ENCODE measurements around the gene BOC. TPM values are rescaled to one million over a fixed set of nuclear protein-coding genes. Genes with fewer than 3 reads are reported as not detected.

Gene BOC
- total RNA-seq, 3 donors from 2014 or later = 48.8 to 56.6 (median 55.1) TPM

DNA sequence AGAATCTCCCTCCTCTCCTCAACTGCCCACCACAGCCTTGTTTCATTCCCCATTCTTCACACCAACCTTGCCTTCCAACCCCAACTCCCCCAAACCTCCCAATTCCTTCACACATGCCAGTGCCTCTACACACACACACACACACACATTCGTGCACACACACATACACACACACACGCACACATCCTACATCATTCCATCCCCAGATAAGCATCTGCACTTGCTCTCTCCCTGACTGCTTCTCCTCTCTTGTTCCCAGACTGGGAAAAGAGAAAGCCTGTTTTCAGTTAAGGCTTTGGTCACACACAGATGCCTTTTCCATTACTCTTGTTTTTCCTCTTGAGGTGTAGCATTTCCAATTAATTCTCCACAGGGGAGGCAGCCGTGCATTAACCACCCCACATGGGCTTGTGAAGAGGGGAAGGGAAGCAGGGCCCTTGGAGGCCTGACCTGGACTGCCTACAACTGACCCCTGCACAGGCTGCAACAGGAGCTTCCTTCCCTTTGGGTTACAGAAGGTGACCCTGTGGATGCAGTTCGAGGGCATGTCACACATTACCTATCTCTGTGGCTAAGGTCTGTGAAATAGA is 32.0 kb upstream of the BOC start:
- intact Hi-C loops (cut with DNase I; ENCODE audit: low total_unique reads) = no loop called here
- no peak for DNase-seq (ENCODE audit: low spot score in 2 of 2)
- Histone ChIP-seq H3K9me3 (no peaks in the 10 kb centered on the region), H3K36me3 (no peaks in the 10 kb centered on the region), H3K4me3 (no peak overlapping the region), H3K27me3 (no peaks in the 10 kb centered on the region), H3K27ac (no peak overlapping the region), H3K4me1 (no peaks in the 10 kb centered on the region)
- no peak for TF ChIP-seq POLR2A (IDR thresholded peaks at IDR 0.05)
- TF ChIP-seq, protein P1, sequence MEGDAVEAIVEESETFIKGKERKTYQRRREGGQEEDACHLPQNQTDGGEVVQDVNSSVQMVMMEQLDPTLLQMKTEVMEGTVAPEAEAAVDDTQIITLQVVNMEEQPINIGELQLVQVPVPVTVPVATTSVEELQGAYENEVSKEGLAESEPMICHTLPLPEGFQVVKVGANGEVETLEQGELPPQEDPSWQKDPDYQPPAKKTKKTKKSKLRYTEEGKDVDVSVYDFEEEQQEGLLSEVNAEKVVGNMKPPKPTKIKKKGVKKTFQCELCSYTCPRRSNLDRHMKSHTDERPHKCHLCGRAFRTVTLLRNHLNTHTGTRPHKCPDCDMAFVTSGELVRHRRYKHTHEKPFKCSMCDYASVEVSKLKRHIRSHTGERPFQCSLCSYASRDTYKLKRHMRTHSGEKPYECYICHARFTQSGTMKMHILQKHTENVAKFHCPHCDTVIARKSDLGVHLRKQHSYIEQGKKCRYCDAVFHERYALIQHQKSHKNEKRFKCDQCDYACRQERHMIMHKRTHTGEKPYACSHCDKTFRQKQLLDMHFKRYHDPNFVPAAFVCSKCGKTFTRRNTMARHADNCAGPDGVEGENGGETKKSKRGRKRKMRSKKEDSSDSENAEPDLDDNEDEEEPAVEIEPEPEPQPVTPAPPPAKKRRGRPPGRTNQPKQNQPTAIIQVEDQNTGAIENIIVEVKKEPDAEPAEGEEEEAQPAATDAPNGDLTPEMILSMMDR (IDR thresholded peaks at IDR 0.05) = no peak
- TF ChIP-seq POLR2AphosphoS5 (IDR thresholded peaks at IDR 0.05) = no peak

DNA sequence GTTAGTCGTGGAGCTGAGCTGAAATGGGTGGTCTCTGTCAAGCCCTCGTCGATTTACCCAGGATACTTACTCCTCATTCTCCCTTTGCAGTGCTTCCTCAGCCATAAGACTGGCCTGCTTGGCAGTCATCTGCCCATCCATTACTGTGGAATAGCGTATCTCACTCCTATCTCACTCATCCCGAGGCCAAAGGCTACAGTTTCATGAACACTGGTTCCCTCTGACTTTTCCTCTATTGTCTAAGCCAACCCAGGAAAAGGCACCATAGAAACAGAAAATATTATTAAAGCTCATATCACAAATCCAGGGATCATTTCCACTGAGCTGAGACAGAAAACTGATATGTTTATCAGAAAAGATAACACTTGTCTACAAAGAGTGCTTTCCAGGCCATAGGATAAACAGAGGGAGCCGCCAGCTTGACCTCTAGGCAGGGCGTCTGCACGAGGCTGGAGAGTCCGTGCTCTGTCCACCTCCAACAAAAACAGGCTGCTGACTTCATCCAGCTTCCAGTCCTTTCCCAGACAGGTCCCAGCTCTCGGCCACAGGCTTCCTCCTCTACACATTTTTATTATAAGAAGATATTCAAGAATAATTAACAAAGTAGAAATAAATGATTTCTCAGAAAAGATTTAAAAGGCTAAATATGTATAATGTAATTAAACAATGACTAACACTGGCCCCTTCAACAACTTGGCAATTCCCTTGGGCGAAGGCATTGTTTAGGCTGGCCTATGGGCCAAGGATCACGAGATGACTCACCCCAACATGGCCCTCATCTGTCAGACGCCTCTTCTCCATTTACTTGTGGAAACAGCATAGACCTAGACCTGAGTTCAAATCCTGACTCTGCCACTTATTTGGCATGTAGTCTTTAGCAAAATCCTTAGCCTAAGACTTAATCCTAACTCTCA is 27.4 kb upstream of the BOC start:
- Histone ChIP-seq H3K27me3 (no peaks in the 10 kb centered on the region), H3K36me3 (no peaks in the 10 kb centered on the region), H3K27ac (no peak overlapping the region), H3K9me3 (no peaks in the 10 kb centered on the region), H3K4me1 (no peaks in the 10 kb centered on the region), H3K4me3 (no peak overlapping the region)
- intact Hi-C loops (cut with DNase I; ENCODE audit: low total_unique reads) = no loop called here
- TF ChIP-seq, protein P1 (IDR thresholded peaks at IDR 0.05) = no peak
- TF ChIP-seq POLR2A (IDR thresholded peaks at IDR 0.05) (no peak), POLR2AphosphoS5 (IDR thresholded peaks at IDR 0.05) (no peak)
- DNase-seq (ENCODE audit: low spot score in 2 of 2) = no peak

DNA sequence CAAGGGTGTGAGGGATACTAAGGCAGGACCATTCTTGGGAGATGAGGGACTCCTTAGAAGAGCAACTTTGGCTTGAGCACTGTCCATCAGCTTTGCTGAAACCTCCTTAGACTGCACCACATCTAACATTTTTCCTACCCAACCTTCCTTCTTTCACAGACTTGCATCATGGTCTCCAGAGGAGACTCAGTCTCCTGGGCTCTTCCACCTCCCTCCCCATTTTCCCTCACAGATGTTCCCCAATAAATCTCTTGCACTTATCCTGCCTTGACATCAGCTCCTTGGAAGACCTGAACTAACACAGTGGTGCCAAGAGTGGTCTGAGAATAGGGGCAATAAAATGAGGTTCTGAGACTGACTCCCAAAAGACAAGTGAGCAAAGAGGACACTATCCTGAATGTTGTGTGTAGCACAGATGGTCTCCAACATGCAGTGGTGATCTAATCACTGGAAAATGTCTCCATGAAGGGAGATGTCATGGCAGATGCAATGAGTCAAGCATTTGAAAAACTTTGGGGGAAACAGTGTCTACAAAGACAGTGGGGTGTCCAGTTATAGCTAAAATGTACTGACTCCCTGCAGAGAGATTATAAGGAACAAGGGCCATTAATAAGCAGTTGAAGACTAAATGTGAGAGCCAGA is 26.0 kb upstream of the BOC start:
- intact Hi-C loops (cut with DNase I; ENCODE audit: low total_unique reads) = no loop called here

DNA sequence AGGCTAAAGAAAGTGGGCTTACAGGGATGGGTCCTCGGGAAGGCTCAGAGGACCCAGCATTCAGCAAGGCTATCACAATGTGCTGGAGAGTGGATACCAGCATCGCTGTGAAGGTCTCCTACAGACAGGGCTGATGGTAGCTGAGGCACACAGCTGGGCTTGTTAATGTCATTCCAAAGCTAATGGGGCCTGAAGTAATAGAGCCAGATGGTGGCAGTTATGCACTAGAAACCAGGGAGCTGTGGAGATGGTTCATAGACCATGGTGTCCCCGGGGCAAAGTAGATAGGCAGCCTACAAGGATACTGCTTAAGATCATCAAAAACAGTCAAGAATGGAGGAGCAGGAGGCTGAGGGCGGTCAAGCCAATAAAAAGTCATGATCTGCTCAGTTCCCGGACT is 24.8 kb upstream of the BOC start:
- no peaks in the 10 kb centered on the region for H3K27me3 ChIP-seq
- no peaks in the 10 kb centered on the region for H3K9me3 ChIP-seq
- intact Hi-C loops (cut with DNase I; ENCODE audit: low total_unique reads) = no loop called here
- no peaks in the 10 kb centered on the region for H3K4me1 ChIP-seq
- no peak for DNase-seq (ENCODE audit: low spot score in 2 of 2)
- H3K4me3 ChIP-seq = no peak overlapping the region
- no peaks in the 10 kb centered on the region for H3K36me3 ChIP-seq
- H3K27ac ChIP-seq = no peak overlapping the region
- TF ChIP-seq, protein P1 (IDR thresholded peaks at IDR 0.05) = no peak
- TF ChIP-seq POLR2AphosphoS5 (IDR thresholded peaks at IDR 0.05) (no peak), POLR2A (IDR thresholded peaks at IDR 0.05) (no peak)

More for the DNA sequence above, 26.0 kb upstream of the BOC start:
- no peak overlapping the region for H3K4me3 ChIP-seq
- DNase-seq (ENCODE audit: low spot score in 2 of 2) = no peak
- no peaks in the 10 kb centered on the region for H3K27me3 ChIP-seq
- H3K36me3 ChIP-seq = no peaks in the 10 kb centered on the region
- H3K9me3 ChIP-seq = no peaks in the 10 kb centered on the region
- TF ChIP-seq POLR2AphosphoS5 (IDR thresholded peaks at IDR 0.05) (no peak), POLR2A (IDR thresholded peaks at IDR 0.05) (no peak)
- TF ChIP-seq, protein P1 (IDR thresholded peaks at IDR 0.05) = no peak
- no peaks in the 10 kb centered on the region for H3K4me1 ChIP-seq
- H3K27ac ChIP-seq = no peak overlapping the region

DNA sequence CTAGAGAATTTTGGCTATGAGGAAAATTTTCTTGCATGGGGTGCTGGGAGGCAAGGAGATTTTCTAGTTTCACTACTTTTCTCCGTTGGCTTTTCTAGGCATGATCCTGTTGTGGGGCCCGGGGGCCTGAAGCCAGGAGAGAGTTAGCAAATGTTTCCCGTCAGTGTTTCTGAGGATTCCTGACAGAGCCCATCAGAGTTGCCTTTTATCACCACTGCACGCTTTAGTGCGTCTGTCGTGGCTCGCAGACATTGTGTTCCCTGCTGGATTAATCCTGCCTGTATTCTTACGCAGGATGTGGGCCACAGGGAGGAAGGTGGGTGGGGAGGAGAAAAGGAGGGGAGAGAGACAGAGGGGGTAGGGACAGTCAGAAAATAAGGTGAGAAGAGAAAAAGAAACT is 18.1 kb upstream of the BOC start:
- H3K36me3 ChIP-seq = no peaks in the 10 kb centered on the region
- intact Hi-C loops (cut with DNase I; ENCODE audit: low total_unique reads) = no loop called here
- TF ChIP-seq POLR2A (IDR thresholded peaks at IDR 0.05) = no peak
- no peak for TF ChIP-seq POLR2AphosphoS5 (IDR thresholded peaks at IDR 0.05)
- TF ChIP-seq, protein P1 (IDR thresholded peaks at IDR 0.05) = no peak
- no peaks in the 10 kb centered on the region for H3K9me3 ChIP-seq
- no peak for DNase-seq (ENCODE audit: low spot score in 2 of 2)
- no peak overlapping the region for H3K4me3 ChIP-seq
- H3K27me3 ChIP-seq = no peaks in the 10 kb centered on the region
- H3K27ac ChIP-seq = peak overlapping the region in 1 of 2 donors; percentile 23
- H3K4me1 ChIP-seq = no peaks in the 10 kb centered on the region

Measured in breast epithelium (tissue), 4 donors.